Lung (tissue), 12 donors: ENCODE measurements around the gene USP28. TPM values are rescaled to one million over a fixed set of nuclear protein-coding genes. Genes with fewer than 3 reads are reported as not detected.

Experiments
- ATAC-seq: fragments of 200-7000 bp; cut with Tn5 transposase; one replicate; pipeline ENCODE4 v1.9.1; 2020; ENCODE audit warnings: moderate number of reproducible peaks; ENCODE audit not compliant: insufficient read depth, low FRiP score
- DNase-seq, 3 donors: peaks; one replicate each; pipeline ENCODE4 v3.0.0-alpha.2; 2013 to 2017
- H3K27ac ChIP-seq, 2 donors: one replicate each; pipeline ENCODE4 v1.5.1; 2013; ENCODE audit warnings: mild to moderate bottlenecking in 2 of 2, moderate library complexity in 2 of 2, control low read depth in 1 of 2, inconsistent platforms in 1 of 2, low read depth in 1 of 2, low read length in 1 of 2
- H3K27me3 ChIP-seq, 3 donors: one replicate each; pipeline ENCODE4 v1.5.1; 2013; ENCODE audit warnings: low read length in 2 of 3; ENCODE audit not compliant: control insufficient read depth in 3 of 3, insufficient read depth in 3 of 3
- H3K36me3 ChIP-seq, 4 donors: one replicate each; pipeline ENCODE4 v1.5.1; 2013; ENCODE audit warnings: low read length in 4 of 4, mild to moderate bottlenecking in 1 of 4, moderate library complexity in 1 of 4; ENCODE audit not compliant: control insufficient read depth in 4 of 4, insufficient read depth in 4 of 4
- H3K4me1 ChIP-seq, 5 donors: one replicate each; pipeline ENCODE4 v1.5.1; 2013; ENCODE audit warnings: low read length in 5 of 5, mild to moderate bottlenecking in 2 of 5, moderate library complexity in 1 of 5; ENCODE audit not compliant: control insufficient read depth in 5 of 5, insufficient read depth in 5 of 5
- H3K4me3 ChIP-seq: one replicate; pipeline ENCODE4 v1.5.1; 2013; ENCODE audit warnings: mild to moderate bottlenecking, control low read depth, moderate library complexity
- H3K9ac ChIP-seq, 2 donors: one replicate each; pipeline ENCODE4 v1.5.1; 2013; ENCODE audit warnings: low read length in 2 of 2, control low read depth in 1 of 2; ENCODE audit not compliant: insufficient read depth in 1 of 2
- H3K9me3 ChIP-seq, 4 donors: one replicate each; pipeline ENCODE4 v1.5.1; 2013; ENCODE audit warnings: low read length in 3 of 4, mild to moderate bottlenecking in 1 of 4, moderate library complexity in 1 of 4; ENCODE audit not compliant: control insufficient read depth in 4 of 4, insufficient read depth in 3 of 4
- WGBS, 2 donors: extraction: QIAGEN DNeasy Blood & Tissue Kit; methylation state at CpG; one replicate each; pipeline ENCODE4 v1.1.7; 2013; 5-methylcytosine and 5-hydroxymethylcytosine counted together
- polyA plus RNA-seq, 2 donors: library from polyadenylated mRNA; stranded (reverse); fragments of 200-250 nt; gene quantifications; one replicate each; pipeline ENCODE4 v1.2.1, GENCODE V29; 2013
- total RNA-seq, 2 donors: library from RNA; depleted of rRNA in 1 of 2; stranded (reverse); fragments of >200 nt in 1 of 2; gene quantifications; one replicate each; pipeline ENCODE4 v1.2.1, GENCODE V29; 2014 to 2021
- TF ChIP-seq, protein P1 (sequence below): IDR thresholded peaks from 2 replicates; pipeline ENCODE4 v1.5.1; 2012; ENCODE audit warnings: mild to moderate bottlenecking; ENCODE audit errors: control extremely low read depth, extremely low read depth
- donor health status: control.
- donor health status: control.
- donor health status: Bipolar disorder and iron deficiency.
- donor health status: healthy.
- donor health status: DM: yes; HTN: yes; CAD: no.

USP28 gene
- total and polyA plus RNA-seq, 4 donors, result 3.5 to 45.3 (median 14.2) TPM

DNA sequence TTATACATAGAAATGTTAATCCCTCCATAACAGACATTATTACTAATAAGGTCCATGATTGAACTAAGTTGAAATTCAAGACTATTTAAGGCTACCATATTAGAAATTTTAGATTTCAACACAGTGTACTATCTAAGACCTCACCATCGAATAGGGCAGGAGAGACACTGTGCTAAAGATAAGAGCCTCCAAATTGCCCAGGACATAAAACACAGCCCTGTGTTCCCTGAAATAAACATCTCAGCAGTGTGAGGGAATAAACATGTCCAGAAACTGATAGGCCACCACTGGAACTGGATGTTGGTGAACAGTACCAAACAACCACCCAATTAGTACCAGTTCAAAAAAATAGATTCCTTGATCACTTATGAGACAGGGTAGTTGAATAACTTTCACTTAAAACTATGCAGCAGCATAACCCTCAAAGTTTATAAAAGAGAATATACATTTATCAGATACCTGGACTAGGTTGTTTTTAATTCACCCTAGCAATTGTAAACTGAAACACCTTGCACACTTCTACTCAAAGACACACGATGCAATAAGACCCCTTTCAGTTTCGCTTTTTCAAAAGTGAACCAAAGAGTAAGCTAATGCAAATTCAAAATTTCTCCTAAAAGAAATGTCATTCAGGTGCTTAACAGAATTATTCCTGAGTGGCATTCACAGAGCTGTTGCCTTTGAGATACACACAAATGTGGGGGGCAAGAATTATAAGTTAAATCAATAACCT is 34.3 kb downstream of the USP28 start:
- Histone ChIP-seq H3K4me1 (peaks cover 0 to 9% (median 0%) of the 10 kb centered on the region in 5 donors), H3K36me3 (peaks cover 10 to 27% (median 18%) of the 10 kb centered on the region in 4 donors), H3K27ac (peak overlapping the region in 1 of 2 donors; percentile 6), H3K4me3 (no peak overlapping the region), H3K9me3 (no peaks in the 10 kb centered on the region), H3K27me3 (no peaks in the 10 kb centered on the region), H3K9ac (no peak overlapping the region)
- TF ChIP-seq, protein P1, sequence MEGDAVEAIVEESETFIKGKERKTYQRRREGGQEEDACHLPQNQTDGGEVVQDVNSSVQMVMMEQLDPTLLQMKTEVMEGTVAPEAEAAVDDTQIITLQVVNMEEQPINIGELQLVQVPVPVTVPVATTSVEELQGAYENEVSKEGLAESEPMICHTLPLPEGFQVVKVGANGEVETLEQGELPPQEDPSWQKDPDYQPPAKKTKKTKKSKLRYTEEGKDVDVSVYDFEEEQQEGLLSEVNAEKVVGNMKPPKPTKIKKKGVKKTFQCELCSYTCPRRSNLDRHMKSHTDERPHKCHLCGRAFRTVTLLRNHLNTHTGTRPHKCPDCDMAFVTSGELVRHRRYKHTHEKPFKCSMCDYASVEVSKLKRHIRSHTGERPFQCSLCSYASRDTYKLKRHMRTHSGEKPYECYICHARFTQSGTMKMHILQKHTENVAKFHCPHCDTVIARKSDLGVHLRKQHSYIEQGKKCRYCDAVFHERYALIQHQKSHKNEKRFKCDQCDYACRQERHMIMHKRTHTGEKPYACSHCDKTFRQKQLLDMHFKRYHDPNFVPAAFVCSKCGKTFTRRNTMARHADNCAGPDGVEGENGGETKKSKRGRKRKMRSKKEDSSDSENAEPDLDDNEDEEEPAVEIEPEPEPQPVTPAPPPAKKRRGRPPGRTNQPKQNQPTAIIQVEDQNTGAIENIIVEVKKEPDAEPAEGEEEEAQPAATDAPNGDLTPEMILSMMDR, result no peak
- DNase-seq (no peak), ATAC-seq (no peak)
- WGBS, 2 donors, result 87 to 96% methylated on average over 3 of the region's 3 CpGs

- TF ChIP-seq, protein P1, result no peak
- Histone ChIP-seq H3K9ac (no peak overlapping the region), H3K4me1 (peaks cover 0 to 9% (median 0%) of the 10 kb centered on the region in 5 donors), H3K4me3 (no peak overlapping the region), H3K27me3 (no peaks in the 10 kb centered on the region), H3K27ac (no peak overlapping the region), H3K36me3 (peaks cover 10 to 26% (median 20%) of the 10 kb centered on the region in 4 donors), H3K9me3 (no peaks in the 10 kb centered on the region)
- WGBS, 2 donors, result 93 to 96% methylated on average over 6 of the region's 6 CpGs
- no peak for ATAC-seq
- no peak for DNase-seq
These were observed 35.5 kb downstream of the USP28 start for GRCh38 chr11:113839842-113840241.

DNA sequence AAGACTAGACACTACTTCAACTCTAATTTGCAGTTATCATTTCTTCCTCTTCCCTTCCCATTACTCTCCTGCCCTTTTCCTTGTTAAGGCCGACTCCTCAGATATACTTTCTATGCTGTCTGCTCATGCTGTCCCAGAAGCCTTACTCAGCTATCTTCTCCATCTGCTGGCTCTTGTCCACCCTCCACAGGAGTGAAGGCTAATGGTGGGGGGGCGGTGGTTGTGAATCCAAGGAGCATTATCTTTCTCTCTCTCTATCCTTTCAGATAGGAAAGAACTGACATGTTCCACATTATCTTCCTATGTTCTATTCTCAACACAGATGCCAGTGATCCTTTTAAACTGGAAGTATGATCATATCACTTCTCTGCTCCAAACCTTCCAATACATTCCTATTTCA is 37.4 kb downstream of the USP28 start:
- no peak overlapping the region for H3K4me3 ChIP-seq
- H3K27ac ChIP-seq, result no peak overlapping the region
- peaks cover 0 to 9% (median 0%) of the 10 kb centered on the region in 5 donors for H3K4me1 ChIP-seq
- WGBS, 2 donors, result 100% methylated on average over 2 of the region's 2 CpGs
- peaks cover 15 to 26% (median 21%) of the 10 kb centered on the region in 4 donors for H3K36me3 ChIP-seq
- H3K27me3 ChIP-seq, result no peaks in the 10 kb centered on the region
- no peak overlapping the region for H3K9ac ChIP-seq
- ATAC-seq (no peak), DNase-seq (no peak)
- TF ChIP-seq, protein P1, result no peak
- H3K9me3 ChIP-seq, result no peaks in the 10 kb centered on the region
